GM12878 (cell line): ENCODE results near the gene HDDC3. TPM values are rescaled to one million over a fixed set of nuclear protein-coding genes. Genes with fewer than 3 reads are reported as not detected.

Source experiments
- ATAC-seq: fragments of 200-7000 bp; cut with Tn5 transposase; 3 replicates; pipeline ENCODE4 v1.9.1; 2020; ENCODE audit warnings: mild to moderate bottlenecking, moderate library complexity
- BruUV-seq: library from RNA; stranded (reverse); fragments of 400-500 nt; replicated peaks from 2 replicates; lab custom pipeline; 2021; lab: Mats Ljungman, UMichigan
- CTCF ChIA-PET: fragments of 300-600 bp; sonication (Branson Sonifier 250); formaldehyde crosslinking; extraction: SDS; loops from one replicate; lab custom pipeline; 2021; ENCODE audit warnings: inconsistent platforms; lab: Yijun Ruan, JAX
- POLR2A ChIA-PET: fragments of 350-600 bp; formaldehyde crosslinking; extraction: SDS; loops from one replicate; lab custom pipeline; 2021; ENCODE audit warnings: inconsistent platforms; lab: Charles Lee
- RAD21 ChIA-PET: fragments of 300-600 bp; sonication (Branson Sonifier 250); formaldehyde crosslinking; loops from one replicate; lab custom pipeline; 2023; ENCODE audit warnings: antibody characterized with exemption; ENCODE audit not compliant: unreplicated experiment; lab: Charles Lee
- SMC1A ChIA-PET: fragments of 300-600 bp; sonication (Branson Sonifier 250); formaldehyde crosslinking; loops from one replicate; lab custom pipeline; 2023; ENCODE audit not compliant: unreplicated experiment, uncharacterized antibody; lab: Charles Lee
- DNase-seq: peaks from one replicate; pipeline ENCODE4 v3.0.0-alpha.2; 2011; ENCODE audit warnings: low read depth, low spot score
- FAIRE-seq: peaks from 3 replicates; lab custom pipeline; 2011; peaks lifted over from hg19 to GRCh38; lab: Jason Lieb, UNC
- H2AFZ ChIP-seq: 2 replicates; pipeline ENCODE4 v1.6.0; 2011; ENCODE audit warnings: low read depth, low read length, control low read depth; ENCODE audit not compliant: control insufficient read depth
- H3K27ac ChIP-seq: 2 replicates; pipeline ENCODE4 v1.5.1; 2011; ENCODE audit warnings: control low read depth; ENCODE audit not compliant: control insufficient read depth, insufficient read depth
- H3K27me3 ChIP-seq, 2 experiments: replicated peaks in 1 of 2; 2 replicates each; pipeline versions ENCODE4 v1.6.0 to v1.6.1; 2011; ENCODE audit warnings: low read length in 1 of 2; ENCODE audit not compliant: control insufficient read depth in 2 of 2, insufficient read depth in 2 of 2
- H3K36me3 ChIP-seq, 2 experiments: 2 replicates each; pipeline ENCODE4 v1.5.1; 2011; ENCODE audit warnings: low read length in 1 of 2; ENCODE audit not compliant: control insufficient read depth in 2 of 2, insufficient read depth in 2 of 2
- H3K4me1 ChIP-seq: 2 replicates; pipeline ENCODE4 v1.6.1; 2011; ENCODE audit warnings: mild to moderate bottlenecking, low read length, moderate library complexity, mixed read lengths; ENCODE audit not compliant: control insufficient read depth, insufficient read depth
- H3K4me2 ChIP-seq: 2 replicates; pipeline ENCODE4 v1.6.0; 2011; ENCODE audit warnings: control low read depth; ENCODE audit not compliant: control insufficient read depth, insufficient read depth
- H3K4me3 ChIP-seq: fragments of 200-600 bp; sonication (generic); 2 replicates; pipeline ENCODE4 v1.5.1; 2016
- H3K79me2 ChIP-seq: 2 replicates; pipeline ENCODE4 v1.6.0; 2011; ENCODE audit warnings: low read length; ENCODE audit not compliant: control insufficient read depth, insufficient read depth
- H3K9ac ChIP-seq: 2 replicates; pipeline ENCODE4 v1.8.0; 2011; ENCODE audit warnings: low read length, control low read depth, mixed read lengths; ENCODE audit not compliant: control insufficient read depth, insufficient read depth
- H3K9me3 ChIP-seq: replicated peaks from 3 replicates; pipeline ENCODE4 v1.5.1; 2011; ENCODE audit warnings: mild to moderate bottlenecking, low read length; ENCODE audit not compliant: control insufficient read depth, insufficient read depth
- H4K20me1 ChIP-seq: 2 replicates; pipeline ENCODE4 v1.6.0; 2011; ENCODE audit not compliant: control insufficient read depth, insufficient read depth
- CEBPB ChIP-seq, 2 experiments: fragments of 150-350 bp in 1 of 2; IDR thresholded peaks; 2 replicates each; pipeline ENCODE4 v1.6.1; 2012 to 2014; ENCODE audit warnings: low read depth in 2 of 2, low read length in 2 of 2, borderline replicate concordance in 1 of 2, inconsistent platforms in 1 of 2
- CEBPZ ChIP-seq: fragments of 150-350 bp; IDR thresholded peaks from 2 replicates; pipeline ENCODE4 v1.6.1; 2016; ENCODE audit warnings: low read depth, low read length
- CHD1 ChIP-seq: IDR thresholded peaks from 2 replicates; pipeline ENCODE4 v1.6.1; 2012; ENCODE audit warnings: low read depth, low read length, improper control_type of control experiment
- ESRRA ChIP-seq: IDR thresholded peaks from 2 replicates; pipeline ENCODE4 v1.6.1; 2012; ENCODE audit warnings: mild to moderate bottlenecking, low read length, improper control_type of control experiment
- LARP7 ChIP-seq: fragments of 450-650 bp; IDR thresholded peaks from 2 replicates; pipeline ENCODE4 v1.6.1; 2017; ENCODE audit warnings: mild to moderate bottlenecking
- MAX ChIP-seq: IDR thresholded peaks from 2 replicates; pipeline ENCODE4 v1.6.1; 2012; ENCODE audit warnings: low read depth, low read length, improper control_type of control experiment
- NBN ChIP-seq: fragments of 450-650 bp; IDR thresholded peaks from 2 replicates; pipeline ENCODE4 v1.6.1; 2016
- POU2F2 ChIP-seq: IDR thresholded peaks from 3 replicates; pipeline ENCODE4 v1.6.1; 2011; ENCODE audit warnings: low read depth, mild to moderate bottlenecking, low read length, borderline replicate concordance
- SMAD1 ChIP-seq: fragments of 450-650 bp; IDR thresholded peaks from 2 replicates; pipeline ENCODE4 v1.6.1; 2018; ENCODE audit warnings: mild to moderate bottlenecking, low read depth; ENCODE audit not compliant: partially characterized antibody
- SRF ChIP-seq, 2 experiments: IDR thresholded peaks; 2 replicates each; pipeline ENCODE4 v1.6.1; 2011; ENCODE audit warnings: low read depth in 2 of 2, low read length in 2 of 2, mild to moderate bottlenecking in 1 of 2, moderate library complexity in 1 of 2
- TBL1XR1 ChIP-seq: IDR thresholded peaks from 2 replicates; pipeline ENCODE4 v1.6.1; 2012; ENCODE audit warnings: low read depth, low read length, improper control_type of control experiment
- ZNF207 ChIP-seq: fragments of 450-650 bp; IDR thresholded peaks from 2 replicates; pipeline ENCODE4 v1.6.1; 2014; ENCODE audit warnings: antibody characterized with exemption, mild to moderate bottlenecking, borderline replicate concordance
- WGBS: methylation state at CpG from one replicate; pipeline ENCODE4 v1.1.6; 2016; ENCODE audit warnings: low lambda C conversion rate; ENCODE audit not compliant: insufficient replicate concordance, insufficient coverage; ENCODE audit errors: missing lambda C conversion rate; 5-methylcytosine and 5-hydroxymethylcytosine counted together
- in situ Hi-C: fragments of 300-500 bp; cut with MboI; formaldehyde crosslinking; loops from 9 replicates; pipeline ENCODE4 v1.14.3; 2018; ENCODE audit warnings: mixed read lengths
- intact Hi-C: fragments of 100-400 bp; cut with micrococcal nuclease; formaldehyde crosslinking; loops from one replicate; pipeline ENCODE4 v1.14.2; 2022; ENCODE audit not compliant: unreplicated experiment
- polyA plus RNA-seq, 11 experiments: library from polyadenylated mRNA; depleted of rRNA in 4 of 11; unstranded in 6 of 11; stranded (reverse) in 5 of 11; fragments of >200 nt; fragmentation: Nextera tagmentation in 4 of 11; fragmentation: Illumina TruSeq in 1 of 11; extraction: Ambion mirVana in 4 of 11; extraction: Trizol in 1 of 11; gene quantifications; 1 replicate in 1 of 11; 2 replicates in 10 of 11; pipeline versions ENCODE4 v1.2.1 to v1.2.3, GENCODE V29; 2011 to 2016; ENCODE audit warnings: inconsistent platforms in 2 of 11, missing spikeins in 2 of 11, low read depth in 1 of 11
- total RNA-seq, 4 experiments: library from RNA; depleted of rRNA in 3 of 4; stranded (reverse); fragments of >200 nt in 3 of 4; fragmentation: Illumina TruSeq in 1 of 4; extraction: Trizol in 1 of 4; gene quantifications; 2 replicates each; pipeline versions ENCODE4 v1.2.1 to v1.2.3, GENCODE V29; 2013 to 2021

Gene HDDC3
- total and polyA plus RNA-seq, 10 of the 15 experiments (the other 5 are each of a cell fraction or from before 2014, with no cell fraction given) = 5.6 to 39.5 (median 23.0) TPM

- POLR2A ChIA-PET = no interaction called here
- Histone ChIP-seq H4K20me1 (no peaks in the 10 kb centered on the region), H2AFZ (no peak overlapping the region), H3K4me2 (no peak overlapping the region), H3K27ac (no peak overlapping the region), H3K9me3 (no peaks in the 10 kb centered on the region), H3K27me3 (no peaks in the 10 kb centered on the region), H3K36me3 (peaks cover 36 to 50% of the 10 kb centered on the region in 2 experiments), H3K79me2 (no peaks in the 10 kb centered on the region), H3K4me3 (no peak overlapping the region), H3K9ac (no peak overlapping the region), H3K4me1 (no peaks in the 10 kb centered on the region)
- 95% methylated on average over 11 of the region's 11 CpGs for WGBS
- no peak for ATAC-seq
- SMC1A ChIA-PET = no interaction called here
- no peak for FAIRE-seq
- CTCF ChIA-PET = no interaction called here
- no TSS peak for BruUV-seq
- DNase-seq = no peak
- intact Hi-C loops (no loop called here), in situ Hi-C loops (no loop called here)
- RAD21 ChIA-PET = no interaction called here
- TF ChIP-seq SMAD1 (no peak), NBN (no peak), POU2F2 (no peak), MAX (no peak), CEBPZ (no peak), TBL1XR1 (no peak), CHD1 (no peak), SRF (IDR thresholded peaks at IDR 0.05; ENCODE audit: low read depth in 2 of 2, low read length in 2 of 2) (no peak), CEBPB (IDR thresholded peaks at IDR 0.05; ENCODE audit: borderline replicate concordance in 1 of 2, low read depth in 2 of 2, low read length in 2 of 2) (no peak), ESRRA (no peak), ZNF207 (no peak), LARP7 (no peak)
Observed at GRCh38 chr15:90916461-90916860, 15.9 kb downstream of the HDDC3 start.
